Measurements from ENCODE around the gene NOC2L. TPM values are rescaled to one million over a fixed set of nuclear protein-coding genes. Genes with fewer than 3 reads are reported as not detected.

The NOC2L gene
- total RNA-seq, 1 donor from 2014 or later = 33.2 TPM

- no peak for DNase-seq (ENCODE audit: low spot score in 2 of 2)
- Histone ChIP-seq H3K9me3 (peaks cover 0 to 6% of the 10 kb centered on the region in 2 donors), H3K4me3 (no peak overlapping the region), H3K4me1 (no peaks in the 10 kb centered on the region), H3K27ac (no peak overlapping the region), H3K27me3 (no peaks in the 10 kb centered on the region), H3K36me3 (no peaks in the 10 kb centered on the region)
- intact Hi-C loops (cut with DNase I) = no loop called here
- TF ChIP-seq CTCF (IDR thresholded peaks at IDR 0.05) = no peak
Observed at GRCh38 chr1:985126-985525, 26.1 kb upstream of the NOC2L start.

- H3K4me1 ChIP-seq = no peaks in the 10 kb centered on the region
- intact Hi-C loops (cut with DNase I) = loop anchor here (1.0 kb wide), 2 partner anchors 19 to 80 kb away; no protein-coding TSS in a partner anchor
- no peaks in the 10 kb centered on the region for H3K27me3 ChIP-seq
- H3K36me3 ChIP-seq = no peaks in the 10 kb centered on the region
- no peak overlapping the region for H3K27ac ChIP-seq
- peak overlapping the region in 1 of 2 donors; percentile 21 for H3K4me3 ChIP-seq
- no peak for DNase-seq (ENCODE audit: low spot score in 2 of 2)
- TF ChIP-seq CTCF (IDR thresholded peaks at IDR 0.05) = no peak
- H3K9me3 ChIP-seq = peaks cover 0 to 2% of the 10 kb centered on the region in 2 donors
Observed at GRCh38 chr1:984476-984814, 25.4 kb upstream of the NOC2L start.

GRCh38 chr1:983798-984475 is 24.9 kb upstream of the NOC2L start:
- Histone ChIP-seq H3K4me1 (no peaks in the 10 kb centered on the region), H3K27me3 (no peaks in the 10 kb centered on the region), H3K36me3 (no peaks in the 10 kb centered on the region), H3K27ac (no peak overlapping the region), H3K9me3 (no peaks in the 10 kb centered on the region), H3K4me3 (peak overlapping the region in 1 of 2 donors; percentile 21)
- peak; percentile 53 to 99 (median 98) for TF ChIP-seq CTCF (IDR thresholded peaks at IDR 0.05)
- intact Hi-C loops (cut with DNase I) = loop anchor here (1.0 kb wide), 2 partner anchors 19 to 80 kb away; no protein-coding TSS in a partner anchor
- DNase-seq (ENCODE audit: low spot score in 2 of 2) = no peak

- Histone ChIP-seq H3K36me3 (no peaks in the 10 kb centered on the region), H3K4me3 (no peak overlapping the region), H3K27ac (no peak overlapping the region), H3K27me3 (no peaks in the 10 kb centered on the region), H3K9me3 (no peaks in the 10 kb centered on the region), H3K4me1 (no peaks in the 10 kb centered on the region)
- intact Hi-C loops (cut with DNase I) = no loop called here
- no peak for DNase-seq (ENCODE audit: low spot score in 2 of 2)
- TF ChIP-seq CTCF (IDR thresholded peaks at IDR 0.05) = no peak
Observed at GRCh38 chr1:982765-983436, 23.8 kb upstream of the NOC2L start.

GRCh38 chr1:981955-982558 is 23.0 kb upstream of the NOC2L start, which contains the start of gene PERM1:
TSS of gene PERM1 (minus strand) at chr1:982093. CDS start at chr1:981029, 1,064 bp downstream.
- DNase-seq (ENCODE audit: low spot score in 2 of 2) = no peak
- Histone ChIP-seq H3K36me3 (no peaks in the 10 kb centered on the region), H3K4me1 (no peaks in the 10 kb centered on the region), H3K9me3 (no peaks in the 10 kb centered on the region), H3K4me3 (no peak within 1 kb of the TSS), H3K27ac (no peak within 1 kb of the TSS), H3K27me3 (no peaks in the 10 kb centered on the region)
- TF ChIP-seq CTCF (IDR thresholded peaks at IDR 0.05) = no peak
- intact Hi-C loops (cut with DNase I) = no loop called here
